Measurements from ENCODE around the gene PROSER3. TPM values are rescaled to one million over a fixed set of nuclear protein-coding genes. Genes with fewer than 3 reads are reported as not detected.
"Not testable (repeated sequence)": the region's sequence is repeated elsewhere in the genome, so short reads cannot be mapped to it uniquely, and the experiment has no call there.

Gene PROSER3
- polyA plus RNA-seq, 3 donors, result 1.8 to 14.7 (median 2.9) TPM

DNA sequence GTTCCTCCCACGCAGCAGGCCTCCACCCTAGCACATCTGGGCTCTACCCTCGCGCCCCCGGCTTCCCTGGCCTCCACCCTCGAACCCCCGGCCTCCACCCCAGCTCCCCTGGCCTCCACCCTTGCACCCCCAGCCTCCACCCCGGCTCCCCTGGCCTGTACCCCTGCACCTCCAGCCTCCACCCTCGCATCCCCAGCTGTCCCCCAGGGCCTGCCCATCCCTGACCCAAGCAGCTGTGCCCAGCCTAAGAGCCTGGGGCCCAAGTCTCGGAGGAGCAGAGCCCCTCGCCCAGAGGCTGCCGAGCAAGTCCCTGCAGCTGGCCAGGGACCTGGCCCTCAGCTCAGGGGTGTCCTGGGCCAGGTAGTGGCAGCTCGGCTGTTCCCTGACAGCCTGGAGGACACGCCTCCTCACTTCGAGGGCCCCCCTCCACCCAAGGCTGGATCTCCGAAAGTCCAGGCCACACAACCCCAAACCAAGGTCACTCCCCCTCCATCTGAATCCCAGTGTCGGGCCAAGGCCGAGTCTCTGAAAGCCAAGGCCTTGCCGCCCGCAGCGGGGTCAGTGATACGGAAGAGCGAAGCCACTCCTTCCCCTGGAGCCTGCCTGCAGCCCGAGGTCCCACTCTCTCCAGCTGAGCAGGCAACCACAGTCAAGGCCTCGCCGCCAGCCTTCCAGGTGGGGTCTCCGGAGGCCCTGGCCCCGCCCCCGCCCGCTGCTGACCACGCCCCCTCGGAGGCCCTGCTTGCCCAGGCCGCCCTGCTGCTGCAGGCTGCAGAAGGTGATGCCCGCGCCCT is 9.5 kb downstream of the PROSER3 start:
- H3K9me3 Mint-ChIP-seq, result peaks cover 0 to 2% (median 0%) of the 10 kb centered on the region in 7 donors

DNA sequence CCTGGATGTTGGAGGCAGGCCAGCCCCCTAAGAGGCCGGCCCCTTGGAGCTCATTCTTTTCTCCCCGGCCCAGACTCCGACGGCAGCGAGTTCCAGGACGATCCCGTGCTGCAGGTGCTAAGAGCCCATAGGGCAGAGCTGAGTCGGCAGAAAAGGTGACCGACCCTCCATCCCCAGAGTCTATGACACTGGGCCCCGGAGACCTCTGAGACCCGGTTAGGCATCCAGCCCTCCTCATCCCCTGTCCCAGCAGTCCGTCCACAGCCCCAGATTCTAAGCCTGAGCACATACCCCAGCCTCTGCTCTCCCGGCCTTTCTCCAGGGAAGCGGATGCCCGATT is 10.1 kb downstream of the PROSER3 start:
- no peaks in the 10 kb centered on the region for H3K27me3 Mint-ChIP-seq (ENCODE audit: low read depth in 3 of 3)
- H3K27ac Mint-ChIP-seq, result no peak overlapping the region
- H3K4me1 Mint-ChIP-seq, result no peaks in the 10 kb centered on the region
- no peak overlapping the region for H3K4me2 ChIP-seq (replicated peaks; ENCODE audit: extremely low read depth, low read length, poor library complexity, severe bottlenecking)
- H3K79me2 ChIP-seq (ENCODE audit: insufficient read depth, low read length), result no peaks in the 10 kb centered on the region
- H3K4me3 ChIP-seq (replicated peaks in 1 of 3; ENCODE audit: low read depth in 2 of 3, low read length in 3 of 3), result no peak overlapping the region
- TF ChIP-seq, protein P1, sequence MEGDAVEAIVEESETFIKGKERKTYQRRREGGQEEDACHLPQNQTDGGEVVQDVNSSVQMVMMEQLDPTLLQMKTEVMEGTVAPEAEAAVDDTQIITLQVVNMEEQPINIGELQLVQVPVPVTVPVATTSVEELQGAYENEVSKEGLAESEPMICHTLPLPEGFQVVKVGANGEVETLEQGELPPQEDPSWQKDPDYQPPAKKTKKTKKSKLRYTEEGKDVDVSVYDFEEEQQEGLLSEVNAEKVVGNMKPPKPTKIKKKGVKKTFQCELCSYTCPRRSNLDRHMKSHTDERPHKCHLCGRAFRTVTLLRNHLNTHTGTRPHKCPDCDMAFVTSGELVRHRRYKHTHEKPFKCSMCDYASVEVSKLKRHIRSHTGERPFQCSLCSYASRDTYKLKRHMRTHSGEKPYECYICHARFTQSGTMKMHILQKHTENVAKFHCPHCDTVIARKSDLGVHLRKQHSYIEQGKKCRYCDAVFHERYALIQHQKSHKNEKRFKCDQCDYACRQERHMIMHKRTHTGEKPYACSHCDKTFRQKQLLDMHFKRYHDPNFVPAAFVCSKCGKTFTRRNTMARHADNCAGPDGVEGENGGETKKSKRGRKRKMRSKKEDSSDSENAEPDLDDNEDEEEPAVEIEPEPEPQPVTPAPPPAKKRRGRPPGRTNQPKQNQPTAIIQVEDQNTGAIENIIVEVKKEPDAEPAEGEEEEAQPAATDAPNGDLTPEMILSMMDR (IDR thresholded peaks at IDR 0.05), result no peak
- WGBS (ENCODE audit: insufficient coverage), result 92% methylated on average over 12 of the region's 15 CpGs
- intact Hi-C loops (cut with micrococcal nuclease), result no loop called here
- no peaks in the 10 kb centered on the region for H3K4me1 ChIP-seq (ENCODE audit: control insufficient read depth in 1 of 2, insufficient read depth in 2 of 2, low read length in 2 of 2)
- no peaks in the 10 kb centered on the region for H3K27me3 ChIP-seq (ENCODE audit: control insufficient read depth in 2 of 2, insufficient read depth in 2 of 2, low read length in 2 of 2)
- no peaks in the 10 kb centered on the region for H4K20me1 ChIP-seq (ENCODE audit: insufficient read depth, low read length)
- peaks cover 0 to 2% (median 0%) of the 10 kb centered on the region in 7 donors for H3K9me3 Mint-ChIP-seq
- no peak overlapping the region for H3K9ac ChIP-seq (ENCODE audit: insufficient read depth, low read length, poor library complexity, severe bottlenecking)
- no peak overlapping the region for H2AFZ ChIP-seq (ENCODE audit: insufficient read depth, low read depth, low read length, poor library complexity, severe bottlenecking)
- no peaks in the 10 kb centered on the region for H3K9me3 ChIP-seq (replicated peaks in 1 of 2; ENCODE audit: control insufficient read depth in 1 of 2, insufficient read depth in 1 of 2, low read length in 2 of 2)
- H3K27ac ChIP-seq (ENCODE audit: low read depth in 1 of 2, low read length in 2 of 2), result no peak overlapping the region
- no peak for DNase-seq
- H3K4me3 Mint-ChIP-seq, result no peak overlapping the region
- H3K36me3 Mint-ChIP-seq, result peaks cover 24 to 47% of the 10 kb centered on the region in 2 donors
- peaks cover 8 to 22% of the 10 kb centered on the region in 2 donors for H3K36me3 ChIP-seq (replicated peaks in 1 of 2; ENCODE audit: control insufficient read depth in 1 of 2, insufficient read depth in 2 of 2, low read length in 2 of 2)

More for the DNA sequence above, 9.5 kb downstream of the PROSER3 start:
- Histone ChIP-seq H3K36me3 (replicated peaks in 1 of 2; ENCODE audit: control insufficient read depth in 1 of 2, insufficient read depth in 2 of 2, low read length in 2 of 2) (peaks cover 8 to 22% of the 10 kb centered on the region in 2 donors), H3K4me2 (replicated peaks; ENCODE audit: extremely low read depth, low read length, poor library complexity, severe bottlenecking) (no peak overlapping the region), H2AFZ (ENCODE audit: insufficient read depth, low read depth, low read length, poor library complexity, severe bottlenecking) (no peak overlapping the region), H3K9me3 (replicated peaks in 1 of 2; ENCODE audit: control insufficient read depth in 1 of 2, insufficient read depth in 1 of 2, low read length in 2 of 2) (no peaks in the 10 kb centered on the region), H4K20me1 (ENCODE audit: insufficient read depth, low read length) (no peaks in the 10 kb centered on the region), H3K27me3 (ENCODE audit: control insufficient read depth in 2 of 2, insufficient read depth in 2 of 2, low read length in 2 of 2) (no peaks in the 10 kb centered on the region), H3K9ac (ENCODE audit: insufficient read depth, low read length, poor library complexity, severe bottlenecking) (no peak overlapping the region), H3K4me1 (ENCODE audit: control insufficient read depth in 1 of 2, insufficient read depth in 2 of 2, low read length in 2 of 2) (no peaks in the 10 kb centered on the region), H3K4me3 (replicated peaks in 1 of 3; ENCODE audit: low read depth in 2 of 3, low read length in 3 of 3) (no peak overlapping the region), H3K79me2 (ENCODE audit: insufficient read depth, low read length) (no peaks in the 10 kb centered on the region), H3K27ac (ENCODE audit: low read depth in 1 of 2, low read length in 2 of 2) (no peak overlapping the region)
- no peaks in the 10 kb centered on the region for H3K4me1 Mint-ChIP-seq
- no peaks in the 10 kb centered on the region for H3K27me3 Mint-ChIP-seq (ENCODE audit: low read depth in 3 of 3)
- H3K4me3 Mint-ChIP-seq, result no peak overlapping the region
- no peak for DNase-seq
- WGBS (ENCODE audit: insufficient coverage), result 79% methylated on average over 27 of the region's 34 CpGs
- H3K27ac Mint-ChIP-seq, result peak overlapping the region in 1 of 7 donors; percentile 10
- peaks cover 24 to 53% of the 10 kb centered on the region in 2 donors for H3K36me3 Mint-ChIP-seq
- intact Hi-C loops (cut with micrococcal nuclease), result no loop called here
- TF ChIP-seq, protein P1 (IDR thresholded peaks at IDR 0.05), result no peak

DNA sequence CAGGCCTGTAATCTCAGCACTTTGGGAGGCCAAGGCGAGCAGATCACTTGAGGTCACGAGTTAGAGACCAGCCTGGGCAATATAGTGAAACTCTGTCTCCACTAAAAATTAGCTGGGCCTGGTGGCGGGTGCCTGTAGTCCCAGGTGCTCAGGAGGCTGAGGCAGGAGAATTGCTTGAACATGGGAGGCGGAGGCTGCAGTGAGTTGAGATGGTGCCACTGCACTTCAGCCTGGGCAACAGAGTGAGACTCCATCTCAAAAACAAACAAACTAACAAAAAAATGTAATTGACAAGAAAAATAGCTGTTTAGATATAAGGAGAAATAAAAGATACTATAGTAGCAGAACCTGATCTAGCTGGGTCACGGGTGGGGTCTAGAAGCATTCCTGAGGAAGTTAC is 14.4 kb downstream of the PROSER3 start:
- H3K4me1 ChIP-seq (ENCODE audit: control insufficient read depth in 1 of 2, insufficient read depth in 2 of 2, low read length in 2 of 2), result peaks cover 14 to 19% of the 10 kb centered on the region in 2 donors
- H4K20me1 ChIP-seq (ENCODE audit: insufficient read depth, low read length); DNase-seq; H3K4me2 ChIP-seq (replicated peaks; ENCODE audit: extremely low read depth, low read length, poor library complexity, severe bottlenecking); H3K9me3 Mint-ChIP-seq; H3K27me3 ChIP-seq (ENCODE audit: control insufficient read depth in 2 of 2, insufficient read depth in 2 of 2, low read length in 2 of 2); H3K27ac Mint-ChIP-seq; H3K36me3 ChIP-seq (replicated peaks in 1 of 2; ENCODE audit: control insufficient read depth in 1 of 2, insufficient read depth in 2 of 2, low read length in 2 of 2); H3K27ac ChIP-seq (ENCODE audit: low read depth in 1 of 2, low read length in 2 of 2); H3K4me3 Mint-ChIP-seq; H3K4me3 ChIP-seq (replicated peaks in 1 of 3; ENCODE audit: low read depth in 2 of 3, low read length in 3 of 3); H3K9me3 ChIP-seq (replicated peaks in 1 of 2; ENCODE audit: control insufficient read depth in 1 of 2, insufficient read depth in 1 of 2, low read length in 2 of 2); H3K9ac ChIP-seq (ENCODE audit: insufficient read depth, low read length, poor library complexity, severe bottlenecking); H3K27me3 Mint-ChIP-seq (ENCODE audit: low read depth in 3 of 3); H2AFZ ChIP-seq (ENCODE audit: insufficient read depth, low read depth, low read length, poor library complexity, severe bottlenecking): not testable (repeated sequence)
- peaks cover 23% of the 10 kb centered on the region for H3K4me1 Mint-ChIP-seq
- peaks cover 6 to 13% of the 10 kb centered on the region in 2 donors for H3K36me3 Mint-ChIP-seq
- peaks cover 18% of the 10 kb centered on the region for H3K79me2 ChIP-seq (ENCODE audit: insufficient read depth, low read length)
- 100% methylated on average over 3 of the region's 5 CpGs for WGBS (ENCODE audit: insufficient coverage)
- intact Hi-C loops (cut with micrococcal nuclease), result loop anchor here in 1 of 2 donors (10.0 kb wide), 2 partner anchors 102 to 282 kb away; partner anchors contain the start of genes THAP8 and WDR62

All from CD14-positive monocyte (primary cell).